ENCODE results near the gene IVNS1ABP.
"Not testable (repeated sequence)": the region's sequence is repeated elsewhere in the genome, so short reads cannot be mapped to it uniquely, and the experiment has no call there.

The IVNS1ABP gene

GRCh38 chr1:185343306-185343705, 26.3 kb upstream of the IVNS1ABP start:
- Mint-ChIP-seq H3K27me3 (no peaks in the 10 kb centered on the region), H3K36me3 (peaks cover 8% of the 10 kb centered on the region), H3K9me3 (no peaks in the 10 kb centered on the region), H3K27ac (no peak overlapping the region), H3K4me3 (no peak overlapping the region), H3K4me1 (peaks cover 31% of the 10 kb centered on the region)
- CTCF ChIA-PET, result no interaction called here
- DNase-seq, result no peak

GRCh38 chr1:185342672-185343259, 25.7 kb upstream of the IVNS1ABP start:
- Mint-ChIP-seq H3K27ac (no peak overlapping the region), H3K4me3 (no peak overlapping the region), H3K9me3 (no peaks in the 10 kb centered on the region), H3K27me3 (no peaks in the 10 kb centered on the region), H3K36me3 (peaks cover 8% of the 10 kb centered on the region), H3K4me1 (peaks cover 34% of the 10 kb centered on the region)
- no peak for DNase-seq
- CTCF ChIA-PET, result no interaction called here

- Mint-ChIP-seq H3K9me3 (no peaks in the 10 kb centered on the region), H3K27ac (no peak overlapping the region), H3K4me1 (peaks cover 38% of the 10 kb centered on the region), H3K27me3 (no peaks in the 10 kb centered on the region), H3K4me3 (no peak overlapping the region), H3K36me3 (peaks cover 10% of the 10 kb centered on the region)
- CTCF ChIA-PET, result no interaction called here
- DNase-seq, result no peak
These were observed 25.0 kb upstream of the IVNS1ABP start for GRCh38 chr1:185342017-185342416.

- Mint-ChIP-seq H3K27me3 (no peaks in the 10 kb centered on the region), H3K27ac (no peak overlapping the region), H3K36me3 (peaks cover 10% of the 10 kb centered on the region), H3K4me1 (peaks cover 36% of the 10 kb centered on the region), H3K4me3 (no peak overlapping the region), H3K9me3 (no peaks in the 10 kb centered on the region)
- CTCF ChIA-PET, result no interaction called here
- DNase-seq, result no peak
These were observed 24.2 kb upstream of the IVNS1ABP start for GRCh38 chr1:185341196-185341781.

DNA sequence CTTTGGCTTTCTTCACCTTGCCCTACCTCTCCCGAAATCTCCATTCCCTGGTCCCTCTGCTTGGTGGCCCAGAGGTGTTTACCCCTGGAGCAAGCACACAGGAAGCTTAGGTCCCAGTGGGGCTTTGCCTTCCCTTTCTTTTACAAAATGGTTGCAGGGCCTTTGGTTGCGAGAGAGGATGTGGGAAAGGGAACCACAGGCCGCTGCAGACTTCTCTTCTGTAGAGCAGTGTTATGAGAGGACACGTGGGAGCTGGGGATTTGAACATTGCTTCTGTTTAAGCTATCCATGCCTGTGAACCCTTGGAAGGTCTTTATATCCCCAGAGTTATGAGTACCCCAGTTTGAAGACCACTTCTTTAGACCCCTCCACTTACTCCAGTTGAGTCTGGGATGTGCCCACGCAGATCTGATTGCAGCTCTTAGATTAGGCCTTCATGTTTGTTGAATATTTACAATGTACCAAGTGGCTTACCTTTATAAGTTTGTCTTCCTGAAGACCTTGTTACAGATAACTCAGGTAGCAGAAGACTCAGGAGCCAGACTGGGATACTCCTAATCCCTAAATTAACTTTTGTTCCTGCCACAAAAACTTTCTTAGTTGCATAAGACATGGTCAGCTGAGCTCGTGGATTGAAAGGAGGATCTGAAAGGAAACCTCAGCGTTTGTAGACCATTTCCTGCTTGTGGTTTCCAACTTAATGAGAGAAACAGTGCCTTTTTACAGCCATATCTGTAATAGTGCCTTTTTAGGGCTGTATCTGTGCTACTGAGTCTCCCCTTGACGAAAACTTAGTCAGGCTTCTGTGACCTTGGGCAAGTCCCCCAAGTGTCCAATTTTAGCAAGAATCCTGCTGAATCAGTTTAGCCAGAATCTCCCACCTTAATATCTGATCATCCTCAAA, 21.9 kb upstream of the IVNS1ABP start:
- H3K4me3 Mint-ChIP-seq, result no peak overlapping the region
- H3K9me3 Mint-ChIP-seq, result no peaks in the 10 kb centered on the region
- peak overlapping the region; percentile 83 for H3K27ac Mint-ChIP-seq
- peaks cover 36% of the 10 kb centered on the region for H3K4me1 Mint-ChIP-seq
- no peaks in the 10 kb centered on the region for H3K27me3 Mint-ChIP-seq
- H3K36me3 Mint-ChIP-seq, result peaks cover 11% of the 10 kb centered on the region
- CTCF ChIA-PET, result interaction anchor here (0.8 to 1.3 kb wide), 3 partner anchors 54 to 342 kb away, joined by 3 to 4 read pairs (median 3); no protein-coding TSS in a partner anchor
- DNase-seq, result peak; percentile 77

DNA sequence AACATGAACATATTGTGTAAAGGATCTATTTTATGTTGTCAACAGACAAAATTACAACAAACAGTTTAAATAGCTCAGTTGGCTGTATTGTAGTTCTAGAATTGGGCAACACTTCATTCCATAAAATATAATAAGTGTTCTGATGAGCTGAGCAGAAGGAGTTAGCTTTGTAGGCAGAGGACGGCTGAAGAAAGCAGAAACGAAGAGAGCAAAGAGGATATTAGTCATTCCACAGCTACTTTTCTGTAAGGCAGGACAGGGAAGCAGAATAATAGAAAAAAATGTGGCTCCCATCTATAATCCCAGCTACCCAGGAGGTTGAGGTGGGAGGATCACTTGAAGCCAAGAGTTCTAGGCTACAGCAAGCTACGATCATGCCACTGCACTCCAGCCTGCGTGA, 20.2 kb upstream of the IVNS1ABP start:
- no peak for DNase-seq
- CTCF ChIA-PET, result interaction anchor here (1.5 kb wide), 1 partner anchor 19 kb away, joined by 6 read pairs; the partner anchor contains the start of gene IVNS1ABP
- peaks cover 36% of the 10 kb centered on the region for H3K4me1 Mint-ChIP-seq
- H3K9me3 Mint-ChIP-seq, result no peaks in the 10 kb centered on the region
- peaks cover 11% of the 10 kb centered on the region for H3K36me3 Mint-ChIP-seq
- no peak overlapping the region for H3K4me3 Mint-ChIP-seq
- H3K27ac Mint-ChIP-seq, result no peak overlapping the region
- H3K27me3 Mint-ChIP-seq, result no peaks in the 10 kb centered on the region

GRCh38 chr1:185334182-185334581, 17.1 kb upstream of the IVNS1ABP start:
- no peak overlapping the region for H3K4me3 Mint-ChIP-seq
- peaks cover 23% of the 10 kb centered on the region for H3K4me1 Mint-ChIP-seq
- peaks cover 3% of the 10 kb centered on the region for H3K36me3 Mint-ChIP-seq
- CTCF ChIA-PET, result no interaction called here
- no peak for DNase-seq
- no peak overlapping the region for H3K27ac Mint-ChIP-seq
- H3K9me3 Mint-ChIP-seq, result no peaks in the 10 kb centered on the region
- no peaks in the 10 kb centered on the region for H3K27me3 Mint-ChIP-seq

GRCh38 chr1:185328255-185328654, 11.2 kb upstream of the IVNS1ABP start:
- Mint-ChIP-seq H3K27ac (no peak overlapping the region), H3K9me3 (no peaks in the 10 kb centered on the region), H3K36me3 (peaks cover 3% of the 10 kb centered on the region), H3K27me3 (no peaks in the 10 kb centered on the region), H3K4me3 (no peak overlapping the region), H3K4me1 (no peaks in the 10 kb centered on the region)
- CTCF ChIA-PET, result no interaction called here
- DNase-seq, result no peak

DNA sequence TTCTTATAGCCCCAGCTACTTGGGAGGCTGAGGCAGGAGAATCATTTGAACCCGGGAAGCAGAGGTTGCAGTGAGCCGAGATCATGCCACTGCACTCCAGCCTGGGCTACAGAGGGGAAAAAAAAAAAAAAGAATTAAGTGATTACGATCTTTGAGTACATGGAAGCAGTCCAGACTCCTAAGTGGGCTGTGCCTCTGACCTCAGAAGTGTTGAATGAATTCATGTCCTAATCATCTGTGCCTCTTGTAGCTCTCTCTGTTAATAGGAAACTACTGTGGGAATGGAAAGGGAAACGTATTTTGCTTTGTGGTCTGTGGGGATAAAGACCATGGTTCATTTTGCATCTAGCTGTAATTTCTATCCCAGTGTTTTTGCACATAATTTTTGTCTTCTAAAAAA, 8.4 kb upstream of the IVNS1ABP start:
- Mint-ChIP-seq H3K4me3 (no peak overlapping the region), H3K9me3 (peaks cover 5% of the 10 kb centered on the region), H3K27me3 (no peaks in the 10 kb centered on the region), H3K4me1 (no peaks in the 10 kb centered on the region), H3K27ac (no peak overlapping the region), H3K36me3 (peaks cover 12% of the 10 kb centered on the region)
- CTCF ChIA-PET, result no interaction called here
- no peak for DNase-seq

- no peak for DNase-seq
- H3K27me3 Mint-ChIP-seq, result no peaks in the 10 kb centered on the region
- H3K9me3 Mint-ChIP-seq, result peaks cover 5% of the 10 kb centered on the region
- CTCF ChIA-PET, result no interaction called here
- no peak overlapping the region for H3K4me3 Mint-ChIP-seq
- peaks cover 2% of the 10 kb centered on the region for H3K4me1 Mint-ChIP-seq
- H3K27ac Mint-ChIP-seq, result no peak overlapping the region
- H3K36me3 Mint-ChIP-seq, result peaks cover 14% of the 10 kb centered on the region
These were observed 7.1 kb upstream of the IVNS1ABP start for GRCh38 chr1:185324118-185324517.

GRCh38 chr1:185322636-185323035, 5.6 kb upstream of the IVNS1ABP start:
- peaks cover 13% of the 10 kb centered on the region for H3K36me3 Mint-ChIP-seq
- H3K27ac Mint-ChIP-seq, result no peak overlapping the region
- no peaks in the 10 kb centered on the region for H3K27me3 Mint-ChIP-seq
- H3K4me1 Mint-ChIP-seq, result peaks cover 16% of the 10 kb centered on the region
- H3K4me3 Mint-ChIP-seq, result no peak overlapping the region
- CTCF ChIA-PET, result no interaction called here
- H3K9me3 Mint-ChIP-seq, result peaks cover 5% of the 10 kb centered on the region
- no peak for DNase-seq

DNA sequence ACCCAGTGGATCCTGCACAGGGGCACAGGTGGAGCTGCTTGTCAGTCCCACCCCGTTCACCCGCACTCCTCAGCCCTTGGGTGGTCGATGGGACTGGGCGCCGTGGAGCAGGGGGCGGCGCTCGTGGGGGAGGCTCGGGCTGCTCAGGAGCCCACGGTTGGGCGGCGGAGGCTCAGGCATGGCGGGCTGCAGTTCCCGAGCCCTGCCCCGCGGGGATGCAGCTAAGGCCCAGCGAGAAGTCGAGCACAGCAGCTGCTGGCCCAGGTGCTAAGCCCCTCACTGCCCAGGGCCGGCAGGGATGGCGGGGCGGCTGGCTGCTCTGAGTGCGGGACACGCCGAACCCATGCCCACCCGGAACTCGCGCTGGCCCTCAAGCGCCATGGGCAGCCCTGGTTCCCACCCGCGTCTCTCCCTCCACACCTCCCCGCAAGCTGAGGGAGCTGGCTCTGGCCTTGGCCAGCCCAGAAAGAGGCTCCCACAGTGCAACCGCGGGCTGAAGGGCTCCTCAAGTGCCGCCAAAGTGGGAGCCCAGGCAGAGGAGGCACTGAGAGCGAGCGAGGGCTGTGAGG, 4.7 kb upstream of the IVNS1ABP start:
- H3K27me3 Mint-ChIP-seq, H3K9me3 Mint-ChIP-seq, H3K4me3 Mint-ChIP-seq, CTCF ChIA-PET, H3K27ac Mint-ChIP-seq, DNase-seq: not testable (repeated sequence)
- peaks cover 19% of the 10 kb centered on the region for H3K4me1 Mint-ChIP-seq
- peaks cover 13% of the 10 kb centered on the region for H3K36me3 Mint-ChIP-seq

- peaks cover 19% of the 10 kb centered on the region for H3K4me1 Mint-ChIP-seq
- H3K27me3 Mint-ChIP-seq, CTCF ChIA-PET, H3K27ac Mint-ChIP-seq, DNase-seq, H3K9me3 Mint-ChIP-seq, H3K4me3 Mint-ChIP-seq: not testable (repeated sequence)
- H3K36me3 Mint-ChIP-seq, result peaks cover 13% of the 10 kb centered on the region
These were observed 4.1 kb upstream of the IVNS1ABP start for GRCh38 chr1:185321104-185321503.

GRCh38 chr1:185319139-185319475, 2.1 kb upstream of the IVNS1ABP start:
- CTCF ChIA-PET, result interaction anchor here (1.6 to 4.4 kb wide), 2 partner anchors 120 to 241 kb away, joined by 4 to 28 read pairs; no protein-coding TSS in a partner anchor
- H3K27ac Mint-ChIP-seq, result peak overlapping the region; percentile 30

More at GRCh38 chr1:185319139-185319475, 2.1 kb upstream of the IVNS1ABP start:
- Mint-ChIP-seq H3K4me1 (peaks cover 36% of the 10 kb centered on the region), H3K27me3 (no peaks in the 10 kb centered on the region), H3K9me3 (peaks cover 5% of the 10 kb centered on the region), H3K4me3 (no peak overlapping the region), H3K36me3 (peaks cover 21% of the 10 kb centered on the region)
- no peak for DNase-seq

All from activated naive CD4-positive, alpha-beta T cell treated with anti-CD3 and anti-CD28 coated beads, Interleukin-2, amount 10 ng/mL, durations not matched to agents 7 days and 5 days (primary cell).